Esophagus mucosa (tissue), 1 donor: ENCODE measurements around the gene OGDH. TPM values are rescaled to one million over a fixed set of nuclear protein-coding genes. Genes with fewer than 3 reads are reported as not detected.
"Not testable (repeated sequence)": the region's sequence is repeated elsewhere in the genome, so short reads cannot be mapped to it uniquely, and the experiment has no call there.

ENCODE experiments used
- ATAC-seq: fragments of 200-7000 bp; cut with Tn5 transposase; one replicate; pipeline ENCODE4 v1.9.1; 2020
- total RNA-seq: library from RNA; stranded (reverse); gene quantifications from one replicate; pipeline ENCODE4 v1.2.4, GENCODE V29; 2023
- donor health status: DM: yes; HTN: yes; CAD: no.

Gene OGDH
- total RNA-seq, 1 donor from 2014 or later = 99.2 TPM

DNA sequence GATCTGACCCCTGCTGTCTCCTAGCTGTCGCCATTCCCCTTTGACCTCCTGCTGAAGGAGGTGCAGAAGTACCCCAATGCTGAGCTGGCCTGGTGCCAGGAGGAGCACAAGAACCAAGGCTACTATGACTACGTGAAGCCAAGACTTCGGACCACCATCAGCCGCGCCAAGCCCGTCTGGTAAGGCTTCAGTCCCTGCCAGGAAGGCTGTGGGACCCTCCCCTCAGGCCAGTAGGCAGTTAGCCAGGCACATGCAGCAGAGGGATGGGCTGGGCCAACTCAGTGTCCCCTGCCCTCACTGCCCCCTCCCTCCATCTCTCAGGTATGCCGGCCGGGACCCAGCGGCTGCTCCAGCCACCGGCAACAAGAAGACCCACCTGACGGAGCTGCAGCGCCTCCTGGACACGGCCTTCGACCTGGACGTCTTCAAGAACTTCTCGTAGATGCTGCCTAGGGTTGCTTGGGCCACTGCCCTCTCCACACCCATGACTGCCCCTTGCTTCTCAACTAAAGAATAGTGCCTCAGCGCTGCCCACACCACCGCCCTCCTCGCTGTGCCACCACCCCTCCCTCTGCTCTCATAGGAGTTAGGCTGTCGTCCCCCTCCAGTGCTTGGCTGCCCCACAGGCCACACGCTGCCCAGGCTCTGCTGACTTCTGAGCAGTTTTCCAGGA lies 101.3 kb downstream of the OGDH start:
- no peak for ATAC-seq

DNA sequence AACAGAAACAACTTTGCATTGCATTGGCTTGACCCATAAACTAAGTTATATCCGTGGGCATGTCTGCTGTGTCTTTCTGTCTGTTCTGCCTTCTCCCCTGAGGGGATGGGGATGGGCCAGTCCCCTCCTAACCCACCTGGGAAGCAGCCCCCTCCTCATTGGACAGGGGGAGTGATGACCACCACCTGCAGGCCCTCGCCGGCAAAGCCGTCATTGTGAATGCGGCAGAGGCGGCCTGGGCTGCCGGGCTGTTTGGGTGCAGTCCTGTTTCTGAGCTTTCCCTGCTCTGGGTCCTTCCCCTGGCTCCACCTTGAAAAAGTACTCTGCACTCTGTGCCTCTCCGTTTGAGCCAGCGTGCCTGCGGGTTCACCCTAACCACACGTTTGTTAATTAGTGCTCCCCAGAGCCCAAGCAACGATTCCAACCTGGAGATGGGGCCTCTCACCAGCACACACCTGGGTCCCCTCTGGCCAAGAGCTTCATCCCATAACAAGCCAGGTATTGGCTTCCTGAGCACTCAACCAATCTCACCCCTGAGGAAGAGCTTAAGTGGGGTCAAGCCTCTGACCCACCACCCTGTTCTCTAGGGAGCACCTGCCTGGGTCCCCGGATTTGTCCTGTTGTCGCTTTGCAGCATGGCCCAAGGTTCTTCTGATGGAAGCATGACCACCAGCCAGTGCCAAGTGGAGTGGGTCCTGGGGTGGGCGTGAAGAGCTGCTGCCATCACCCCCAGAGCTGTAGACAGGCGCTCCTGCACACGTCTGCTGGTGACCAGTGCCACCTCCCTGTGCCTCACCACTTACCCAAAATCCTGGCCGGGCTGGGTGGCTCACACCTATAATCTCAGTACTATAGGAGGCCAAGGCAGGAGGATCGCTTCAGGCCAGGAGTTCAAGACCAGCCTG lies 102.8 kb downstream of the OGDH start:
- no peak for ATAC-seq

DNA sequence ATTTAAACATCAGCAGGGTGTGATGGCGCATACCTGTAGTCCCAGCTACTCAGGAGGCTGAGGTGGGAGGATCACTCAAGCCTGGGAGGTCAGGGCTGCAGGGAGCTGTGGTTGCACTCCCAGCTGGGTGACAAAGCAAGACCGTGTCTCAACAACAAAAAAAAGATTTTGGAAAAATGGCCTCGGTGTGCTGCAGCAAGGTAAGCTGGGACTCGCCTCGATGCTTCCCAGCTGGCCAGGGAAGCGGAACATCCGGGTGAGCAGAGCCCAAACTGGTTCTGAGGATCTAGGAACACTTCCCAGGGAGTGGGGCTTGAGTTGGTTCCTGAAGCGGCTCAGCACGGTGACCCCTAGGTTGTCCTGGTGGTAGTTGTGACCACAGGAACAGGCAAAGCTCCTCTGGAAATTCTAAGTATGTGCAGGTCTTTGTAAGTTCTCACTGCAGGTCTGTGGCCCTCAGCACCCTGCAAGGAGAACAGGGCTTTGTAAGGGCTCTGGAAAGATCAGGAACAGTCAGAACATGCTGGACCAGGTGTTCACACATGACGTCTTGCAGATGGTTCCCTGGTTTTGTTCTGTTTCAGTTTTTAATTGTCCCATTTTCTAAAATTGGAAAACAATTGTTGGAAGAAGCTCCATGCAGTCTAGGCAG lies 103.6 kb downstream of the OGDH start:
- no peak for ATAC-seq

DNA sequence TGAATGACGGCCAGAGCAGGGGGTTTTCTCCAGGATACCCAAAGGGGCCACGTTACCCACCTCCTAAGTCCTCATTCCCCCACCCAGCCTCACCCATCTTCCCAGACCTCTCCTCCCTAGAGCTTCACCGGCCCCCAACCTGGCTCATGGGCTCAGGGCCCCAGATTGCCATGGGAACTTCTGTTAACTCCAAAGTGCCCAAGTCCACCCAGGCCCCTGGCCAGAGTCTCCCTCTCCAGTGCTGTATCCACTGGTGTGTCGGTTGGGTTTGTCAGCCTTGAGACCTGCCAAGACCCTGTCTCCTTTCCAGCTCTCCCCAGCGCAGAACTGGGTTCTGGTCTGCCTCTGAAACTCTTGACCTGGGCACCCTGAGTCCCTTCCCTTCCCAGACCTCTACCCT lies 105.1 kb downstream of the OGDH start:
- peak; percentile 12 for ATAC-seq

DNA sequence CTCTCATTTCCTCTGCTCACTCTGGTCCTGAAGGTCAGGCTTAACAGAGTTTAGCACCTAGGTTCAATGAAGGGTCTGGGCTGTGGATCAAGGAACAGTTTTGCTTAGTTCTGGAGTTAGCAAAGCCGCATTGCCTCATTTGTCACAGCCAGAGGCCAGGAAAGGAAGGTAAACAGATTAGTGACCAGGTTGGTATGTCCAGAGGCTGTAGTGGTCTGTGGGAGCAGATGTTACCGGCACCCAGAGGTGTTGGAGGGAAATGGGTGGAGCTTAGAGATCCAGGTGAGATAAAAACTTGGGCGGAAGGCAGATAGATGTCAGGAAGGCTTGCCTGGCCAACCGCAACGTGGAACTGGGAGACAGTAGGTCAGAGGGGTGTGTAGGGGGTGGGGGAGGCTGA lies 105.6 kb downstream of the OGDH start:
- ATAC-seq = no peak

DNA sequence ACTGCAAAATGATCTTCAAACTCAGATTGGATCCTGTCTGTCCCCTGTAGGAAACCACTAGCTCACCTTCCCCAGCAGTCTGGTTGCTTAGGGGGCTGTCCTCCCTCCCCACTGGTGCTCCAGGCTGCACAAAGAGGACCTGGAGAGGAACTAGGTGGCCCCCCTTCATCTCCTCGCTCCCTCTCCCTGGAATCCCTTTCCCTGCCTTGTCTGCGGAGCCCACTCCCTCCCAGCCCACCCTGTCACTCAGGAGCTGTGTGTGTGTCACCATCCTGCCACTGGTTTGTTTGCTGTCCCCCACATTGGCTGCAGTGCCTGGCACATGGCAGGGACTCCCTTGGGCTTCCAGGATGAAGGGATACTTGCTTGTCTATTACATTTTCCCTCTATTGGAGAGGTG lies 106.7 kb downstream of the OGDH start:
- no peak for ATAC-seq

DNA sequence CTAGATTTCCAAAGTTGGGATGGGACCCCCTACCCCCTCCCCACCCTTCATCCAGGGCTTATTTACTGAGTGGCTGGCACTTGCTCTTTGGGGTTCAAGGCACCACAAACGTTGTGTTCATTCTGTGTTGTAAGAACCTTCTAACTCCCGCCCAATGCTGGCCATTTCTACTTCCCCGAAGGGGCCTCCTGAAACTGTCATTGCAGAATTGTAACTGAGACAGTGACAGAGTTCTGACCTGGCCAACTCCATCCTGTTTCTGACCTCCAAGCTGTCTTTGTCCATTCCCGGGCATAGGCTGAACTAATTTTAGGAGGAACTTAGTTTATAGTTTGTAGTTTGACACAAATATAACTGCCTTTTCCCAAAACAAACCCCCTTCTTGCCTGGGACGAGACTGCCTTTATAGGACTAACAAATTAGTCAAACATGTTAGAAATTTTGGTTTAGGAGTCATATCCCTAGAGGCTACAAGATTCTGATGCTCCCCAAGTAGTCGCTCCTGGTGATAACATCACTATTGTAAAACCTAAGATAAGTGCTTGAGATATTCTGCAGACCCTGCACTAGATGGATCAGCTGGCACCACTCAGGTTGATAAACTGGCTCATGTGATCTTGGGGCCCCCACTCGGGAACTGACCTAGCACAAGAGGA lies 107.4 kb downstream of the OGDH start:
- ATAC-seq = no peak

DNA sequence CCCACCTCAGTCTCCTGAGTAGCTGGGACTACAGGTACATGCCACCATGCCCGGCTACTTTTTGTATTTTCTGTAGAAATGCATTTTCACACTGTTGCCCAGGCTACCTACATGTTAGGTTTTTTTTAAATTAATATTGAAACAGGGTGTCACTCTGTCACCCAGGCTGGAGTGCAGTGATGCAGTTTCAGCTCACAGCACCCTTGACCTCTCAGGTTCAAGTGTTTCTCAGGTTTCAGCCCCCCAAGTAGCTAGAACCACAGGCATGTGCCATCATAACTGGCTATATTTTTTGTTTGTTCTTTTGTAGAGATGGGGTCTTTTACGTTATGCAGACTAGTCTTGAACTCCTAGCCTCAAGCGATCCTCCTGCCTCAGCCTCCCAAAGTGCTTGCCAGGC lies 109.8 kb downstream of the OGDH start:
- no peak for ATAC-seq

DNA sequence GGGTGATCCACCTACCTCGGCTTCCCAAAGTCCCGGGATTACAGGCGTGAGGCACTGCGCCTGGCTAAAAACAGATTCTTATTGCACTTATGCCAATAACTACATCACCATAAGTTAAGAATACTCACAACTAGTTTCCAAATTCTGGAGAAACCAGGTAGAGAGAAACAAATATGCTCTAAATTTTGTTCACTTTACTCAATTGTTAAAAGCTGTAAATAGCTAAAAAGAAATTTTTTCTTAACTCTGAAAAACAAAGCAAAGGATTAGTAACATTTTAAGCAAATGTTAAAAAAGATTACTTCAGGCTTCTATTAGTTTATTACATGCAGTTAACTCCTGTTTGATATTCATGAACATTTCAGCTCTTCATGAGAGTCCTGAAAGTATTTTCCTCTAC lies 113.9 kb downstream of the OGDH start:
- no peak for ATAC-seq

DNA sequence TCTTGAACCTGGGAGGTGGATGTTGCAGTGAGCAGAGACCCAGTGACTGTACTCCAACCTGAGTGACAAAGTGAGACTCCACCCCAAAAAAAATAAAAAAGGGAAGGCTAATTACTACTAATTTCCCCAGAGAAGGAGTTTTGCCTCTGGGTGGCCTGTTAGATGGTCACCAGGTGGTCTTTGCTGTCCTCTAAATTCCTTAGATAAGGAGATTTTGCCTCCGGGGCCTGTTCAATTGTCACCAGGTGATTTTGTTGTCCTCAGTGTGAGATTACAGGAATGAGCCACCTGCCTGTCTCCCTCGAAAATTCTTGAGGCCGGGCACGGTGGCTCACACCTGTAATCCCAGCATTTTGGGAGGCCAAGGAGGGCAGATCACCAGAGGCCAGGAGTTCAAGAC lies 117.8 kb downstream of the OGDH start:
- ATAC-seq = no peak

DNA sequence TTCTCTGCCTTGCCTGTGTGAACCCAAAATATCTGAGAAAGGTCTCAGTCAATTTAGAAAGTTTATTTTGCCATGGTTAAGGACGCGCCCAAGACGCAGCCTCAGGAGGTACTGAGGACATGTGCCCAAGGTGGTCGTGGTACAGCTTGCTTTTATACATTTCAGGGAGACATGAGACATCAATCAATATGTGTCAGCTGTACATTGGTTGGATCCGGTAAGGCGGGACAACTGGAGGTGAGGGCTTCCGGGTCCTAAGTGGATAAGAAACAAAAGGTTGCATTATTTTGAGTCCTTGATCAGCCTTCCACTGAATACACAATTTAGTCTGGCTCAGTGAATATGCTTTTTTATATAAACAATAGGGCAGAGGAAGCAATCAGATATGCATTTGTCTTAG lies 119.8 kb downstream of the OGDH start:
- ATAC-seq = not testable (repeated sequence)

DNA sequence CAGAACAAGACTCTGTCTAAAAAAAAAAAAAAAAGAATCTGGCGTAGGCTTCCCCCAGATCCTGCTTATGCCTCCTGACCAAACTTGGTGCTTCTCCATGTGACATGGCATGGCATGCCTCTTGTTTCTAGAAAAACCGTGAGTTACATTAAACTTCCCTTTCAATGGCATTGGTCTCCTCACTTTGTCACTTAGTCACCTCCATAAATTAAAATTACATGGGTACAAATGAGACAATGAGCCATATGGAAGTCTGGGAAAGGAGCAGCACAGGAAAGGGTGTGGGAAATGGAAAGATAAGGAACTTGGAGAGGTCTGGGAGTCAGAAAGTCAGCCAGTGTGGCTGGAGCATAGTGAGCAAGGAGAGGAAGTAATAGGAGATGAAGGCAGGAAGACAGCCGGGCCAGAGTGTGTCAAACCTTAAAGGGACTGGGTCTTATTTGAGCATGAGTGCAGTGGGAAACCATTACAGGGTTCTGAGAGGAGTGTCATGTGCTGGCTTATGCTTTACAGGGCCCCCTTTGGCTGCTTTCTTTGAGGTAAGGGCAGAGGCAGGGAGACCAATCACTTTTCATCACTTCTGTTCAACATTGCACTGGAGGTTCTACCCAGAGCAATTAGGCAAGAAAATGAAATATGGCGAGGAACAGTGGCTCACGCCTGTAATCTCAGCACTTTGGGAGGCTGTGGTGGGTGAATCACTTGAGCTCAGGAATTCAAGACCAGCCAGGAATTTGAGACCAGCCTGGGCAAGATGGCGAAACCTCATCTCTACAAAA lies 120.9 kb downstream of the OGDH start:
- ATAC-seq = peak; percentile 23

DNA sequence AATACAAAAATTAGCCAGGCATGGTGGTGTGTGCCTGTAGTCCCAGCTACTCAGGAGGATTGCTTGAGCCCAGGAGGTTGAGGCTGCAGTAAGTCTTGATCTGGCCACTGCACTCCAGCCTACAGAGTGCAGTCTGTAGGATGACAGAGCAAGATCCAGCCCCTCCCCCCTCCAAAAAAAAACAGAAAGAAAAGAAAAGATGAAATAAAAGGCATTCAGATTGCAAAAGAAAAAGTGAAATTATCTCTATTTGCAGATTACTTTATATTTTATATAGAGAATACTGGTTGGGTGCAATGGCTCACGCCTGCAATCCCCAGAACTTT lies 121.5 kb downstream of the OGDH start:
- no peak for ATAC-seq

DNA sequence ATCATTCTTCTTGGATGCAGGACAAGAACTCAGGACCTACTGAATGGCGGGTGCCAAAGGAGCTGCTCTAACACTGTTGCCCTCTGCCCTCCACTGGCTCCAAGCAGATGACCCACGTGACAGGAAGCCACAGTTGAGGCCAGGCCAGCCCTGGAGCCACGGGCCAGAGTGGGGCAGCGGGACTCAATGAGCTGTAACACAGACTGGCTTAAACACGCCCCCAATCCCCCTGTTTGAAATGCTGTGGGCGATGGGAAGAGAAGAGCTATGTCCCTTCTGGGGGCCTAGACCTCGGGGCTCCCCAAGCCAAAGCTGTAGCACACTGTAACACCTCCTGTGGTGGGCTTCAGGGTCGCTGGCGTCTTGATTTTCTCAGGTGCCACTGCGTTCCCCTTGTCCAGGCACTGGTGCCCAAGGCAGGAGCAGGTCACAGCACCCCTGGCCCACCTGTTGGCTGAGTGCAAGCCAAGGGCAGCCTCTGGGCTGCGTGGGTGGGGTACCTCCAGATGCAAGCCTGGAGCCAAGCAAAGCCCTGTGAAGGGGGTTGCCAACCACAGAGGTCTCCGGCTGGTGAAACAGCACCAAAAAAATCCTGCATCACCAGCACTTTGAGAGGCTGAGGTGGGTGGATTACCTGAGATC lies 123.6 kb downstream of the OGDH start:
- ATAC-seq = peak; percentile 38

DNA sequence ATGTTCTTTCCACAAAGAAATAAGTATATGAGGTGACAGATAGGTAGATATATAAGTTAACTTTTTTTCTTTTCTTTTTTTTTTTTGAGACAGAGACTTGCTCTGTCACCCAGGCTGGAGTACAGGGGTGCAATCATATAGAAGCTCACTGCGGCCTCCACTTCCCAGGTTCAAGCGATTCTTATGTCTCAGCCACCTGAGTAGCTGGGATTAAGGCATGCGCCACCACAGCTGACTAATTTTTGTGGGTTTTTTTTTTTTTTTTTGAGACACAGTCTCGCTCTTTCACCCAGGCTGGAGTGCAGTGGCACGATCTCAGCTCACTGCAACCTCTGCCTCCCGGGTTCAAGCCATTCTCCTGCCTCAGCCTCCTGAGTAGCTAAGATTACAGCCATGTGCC lies 126.5 kb downstream of the OGDH start:
- ATAC-seq = not testable (repeated sequence)

DNA sequence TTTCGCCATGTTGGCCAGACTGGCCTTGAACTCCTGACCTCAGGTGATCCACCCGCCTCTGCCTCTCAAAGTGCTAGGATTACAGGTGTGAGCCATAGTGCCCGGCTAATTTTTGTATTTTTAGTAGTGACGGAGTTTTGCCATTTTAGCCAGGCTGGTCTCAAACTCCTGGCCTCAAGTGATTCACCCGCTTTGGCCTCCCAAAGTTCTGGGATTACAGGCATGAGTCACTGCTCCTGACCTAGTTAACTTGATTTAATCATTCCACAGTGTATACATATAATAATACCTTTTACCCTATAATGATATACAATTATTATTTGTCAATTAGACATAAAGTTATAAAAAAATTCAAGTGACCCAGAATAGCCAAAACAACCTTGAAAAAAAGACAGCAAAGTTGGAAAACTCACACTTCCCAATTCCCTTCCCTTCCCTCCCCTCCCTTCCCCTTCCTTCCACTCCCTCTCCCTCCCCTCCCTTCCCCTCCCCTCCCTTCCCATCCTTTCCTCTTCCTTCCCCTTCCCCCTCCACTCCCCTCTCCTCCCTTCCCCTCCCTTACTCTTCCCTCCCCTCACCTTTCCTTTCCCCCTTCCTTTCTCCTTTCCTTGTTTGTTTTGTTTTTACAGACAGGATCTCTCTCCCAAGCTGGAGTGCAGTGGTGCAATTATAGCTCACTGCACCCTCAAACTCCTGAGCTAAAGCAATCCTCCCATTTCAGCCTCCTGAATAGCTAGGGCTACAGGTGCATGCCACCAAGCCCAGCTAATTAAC lies 127.5 kb downstream of the OGDH start:
- ATAC-seq = peak; percentile 60

DNA sequence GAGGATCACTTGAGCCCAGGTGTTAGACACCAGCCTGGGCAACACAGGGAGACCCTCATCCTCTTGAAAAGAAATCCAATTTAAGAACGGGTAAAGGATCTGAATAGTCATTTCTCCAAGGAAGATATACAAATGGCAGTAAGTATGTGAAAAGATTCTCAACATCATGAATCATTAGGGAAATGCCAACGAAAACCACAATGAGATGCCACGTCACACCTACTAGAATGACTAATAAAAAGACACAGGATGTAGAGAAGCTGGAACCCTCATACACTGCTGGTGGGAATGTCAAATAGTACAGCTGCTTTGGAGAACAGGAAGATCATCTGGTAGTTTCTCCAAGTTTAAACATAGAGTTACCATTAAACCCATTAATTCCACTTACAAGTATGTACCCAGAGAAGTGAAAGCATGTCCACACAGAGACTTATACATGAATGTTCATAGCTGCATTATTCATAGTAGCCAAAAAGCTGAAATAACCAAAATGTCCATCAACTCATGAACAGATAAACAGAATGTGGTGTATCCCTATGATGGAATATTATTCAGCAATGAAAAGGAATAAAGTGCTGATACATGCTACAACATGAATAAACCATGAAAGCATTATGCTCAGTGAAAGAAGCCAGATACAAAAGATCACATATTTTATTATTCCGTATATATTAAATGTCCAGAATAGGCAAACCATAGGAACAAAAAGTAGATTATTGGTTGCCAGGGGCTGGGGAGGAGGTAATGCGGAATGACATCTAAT lies 129.2 kb downstream of the OGDH start:
- peak; percentile 85 for ATAC-seq

DNA sequence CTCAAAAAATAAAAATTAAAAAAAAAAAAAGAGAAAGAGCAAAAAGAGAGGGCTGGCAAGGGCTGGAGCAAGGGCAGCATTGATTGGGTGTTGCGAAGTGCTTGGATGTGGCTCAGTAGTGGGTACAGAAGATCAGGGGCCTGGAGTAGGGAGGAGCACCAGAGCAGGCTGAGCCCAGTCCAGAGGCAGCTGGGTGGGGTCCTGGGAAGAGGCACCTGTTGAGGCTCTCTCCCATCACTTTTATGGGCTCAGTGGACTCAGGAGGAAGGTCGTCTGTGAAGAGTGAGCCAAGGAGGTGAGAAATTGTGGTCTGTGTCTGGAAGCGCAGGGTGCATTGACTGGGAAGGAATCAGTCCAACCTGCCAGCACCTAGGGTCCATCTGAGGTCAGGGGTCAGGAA lies 130.5 kb downstream of the OGDH start:
- ATAC-seq = no peak

DNA sequence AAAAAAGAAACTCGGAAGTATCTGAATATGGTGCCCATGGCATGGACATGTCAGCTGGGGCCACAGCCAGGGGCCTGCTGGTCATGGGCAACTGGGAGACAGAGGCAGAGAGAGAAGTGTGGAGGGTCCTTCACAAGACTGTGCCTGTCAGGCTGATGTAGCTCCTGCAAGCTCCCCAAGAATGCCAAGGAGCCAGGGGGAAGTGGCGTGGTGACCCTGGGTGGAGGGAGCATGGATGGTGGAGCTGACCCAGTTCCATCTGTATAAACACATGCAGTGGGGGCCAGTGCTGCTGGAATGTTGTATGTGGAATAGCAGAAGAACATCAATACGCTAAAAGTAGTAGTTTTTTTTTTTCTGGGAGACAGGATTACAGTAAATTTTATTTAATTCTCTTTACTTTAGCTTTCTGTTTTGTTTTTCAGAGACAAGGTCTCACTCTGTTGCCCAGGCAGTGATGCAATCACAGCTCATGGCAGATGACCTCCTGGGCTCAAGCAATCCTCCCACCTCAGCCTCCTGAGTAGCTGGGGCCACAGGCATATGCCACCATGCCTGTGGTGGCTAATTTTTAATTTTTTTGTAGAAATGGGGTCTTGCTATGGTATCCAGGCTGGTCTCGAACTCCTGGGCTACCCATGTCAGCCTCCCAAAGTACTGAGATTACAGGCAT lies 131.8 kb downstream of the OGDH start:
- no peak for ATAC-seq
